HG02763 (cell line): ENCODE measurements around the gene LHPP.

Source experiments
- ATAC-seq: cut with Tn5 transposase; IDR thresholded peaks from one replicate; pipeline ENCODE4 v1.9.1; 2021; ENCODE audit warnings: mild to moderate bottlenecking, moderate library complexity; ENCODE audit not compliant: unreplicated experiment

LHPP gene

DNA sequence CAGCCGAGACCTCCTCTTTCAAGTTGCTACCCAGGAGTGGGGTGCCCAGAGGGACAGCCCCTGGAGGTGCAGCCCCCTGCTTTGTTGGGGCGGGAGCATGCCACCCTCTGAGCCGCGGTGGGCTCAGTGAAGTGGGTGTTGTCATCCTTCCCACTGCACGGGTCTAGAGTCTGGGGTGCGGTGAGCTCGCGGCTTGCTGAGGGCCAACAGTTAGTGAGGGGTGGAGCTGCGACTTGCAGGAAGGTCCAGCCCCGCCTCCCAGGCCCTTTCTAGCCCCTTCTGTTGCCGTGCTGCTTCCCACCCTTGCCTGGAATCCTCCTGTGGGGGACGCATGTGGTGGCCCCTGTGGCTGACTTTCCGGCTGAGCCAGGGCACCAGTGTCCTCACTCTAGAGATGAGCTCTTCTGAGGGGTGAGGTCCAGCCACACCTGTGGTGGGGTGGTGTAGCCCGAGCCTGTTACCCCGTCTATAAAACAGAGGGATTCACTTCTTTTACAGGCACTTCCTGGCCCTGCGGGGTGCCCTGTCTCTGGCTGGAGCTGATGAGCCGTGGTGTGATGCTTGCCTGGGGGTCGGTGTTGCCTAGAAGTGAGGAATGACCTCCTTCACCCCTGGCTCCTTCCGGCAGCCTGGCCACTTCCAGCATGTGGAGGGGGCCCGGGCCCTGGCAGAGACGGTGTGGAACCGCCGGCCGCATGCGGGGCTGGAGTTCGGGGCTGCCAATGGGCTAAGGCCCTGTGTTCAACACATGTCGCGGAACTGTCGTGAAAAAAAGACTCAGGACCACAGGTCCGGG, 154.6 kb downstream of the LHPP start:
- ATAC-seq = no peak

DNA sequence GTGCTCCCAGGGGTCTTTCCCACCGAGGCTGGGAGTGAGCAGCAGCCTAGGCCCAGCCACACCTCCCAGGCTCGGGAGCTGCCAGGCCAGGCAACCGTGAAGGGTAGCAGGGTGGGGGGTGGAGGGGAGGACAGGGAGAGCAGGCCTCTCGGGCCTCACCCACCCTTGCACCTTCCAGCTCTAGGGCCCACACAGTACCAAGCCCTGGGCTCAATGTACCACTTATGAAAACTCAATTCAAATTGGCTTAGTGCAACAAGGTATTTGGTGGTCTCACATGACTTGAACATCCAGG, 155.2 kb downstream of the LHPP start:
- no peak for ATAC-seq

DNA sequence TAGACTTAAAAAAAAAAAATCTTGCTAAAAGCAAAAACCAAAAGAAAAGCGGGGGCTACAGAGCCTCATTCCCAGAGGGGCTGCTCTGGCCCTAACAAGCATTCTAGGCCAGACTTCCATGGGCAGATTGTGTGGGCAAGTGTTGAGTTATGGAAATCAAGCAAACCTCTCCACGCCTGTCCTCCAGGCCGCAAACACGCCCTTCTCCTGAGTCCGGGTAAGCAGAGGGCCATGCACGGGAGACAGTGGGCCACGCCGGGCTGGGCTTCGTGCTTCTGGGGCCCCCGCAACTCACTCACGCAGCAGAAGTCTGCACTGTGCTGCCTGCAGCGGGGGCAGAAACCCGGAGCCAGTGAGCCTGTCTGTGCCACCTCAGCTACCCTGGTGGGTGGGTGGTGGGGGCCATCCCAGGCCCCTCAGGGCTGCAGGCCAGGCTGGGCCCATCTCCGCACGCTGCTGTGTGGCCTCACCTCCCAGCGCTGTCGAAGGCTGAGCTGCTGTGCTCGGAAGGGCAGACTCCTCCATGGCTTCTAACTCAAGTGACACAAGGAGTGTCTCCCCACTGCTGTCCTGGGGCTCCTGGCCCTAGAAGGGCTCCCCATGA, 156.9 kb downstream of the LHPP start:
- ATAC-seq = no peak

- no peak for ATAC-seq
Measured at GRCh38 chr10:124619195-124619594, 157.6 kb downstream of the LHPP start.

DNA sequence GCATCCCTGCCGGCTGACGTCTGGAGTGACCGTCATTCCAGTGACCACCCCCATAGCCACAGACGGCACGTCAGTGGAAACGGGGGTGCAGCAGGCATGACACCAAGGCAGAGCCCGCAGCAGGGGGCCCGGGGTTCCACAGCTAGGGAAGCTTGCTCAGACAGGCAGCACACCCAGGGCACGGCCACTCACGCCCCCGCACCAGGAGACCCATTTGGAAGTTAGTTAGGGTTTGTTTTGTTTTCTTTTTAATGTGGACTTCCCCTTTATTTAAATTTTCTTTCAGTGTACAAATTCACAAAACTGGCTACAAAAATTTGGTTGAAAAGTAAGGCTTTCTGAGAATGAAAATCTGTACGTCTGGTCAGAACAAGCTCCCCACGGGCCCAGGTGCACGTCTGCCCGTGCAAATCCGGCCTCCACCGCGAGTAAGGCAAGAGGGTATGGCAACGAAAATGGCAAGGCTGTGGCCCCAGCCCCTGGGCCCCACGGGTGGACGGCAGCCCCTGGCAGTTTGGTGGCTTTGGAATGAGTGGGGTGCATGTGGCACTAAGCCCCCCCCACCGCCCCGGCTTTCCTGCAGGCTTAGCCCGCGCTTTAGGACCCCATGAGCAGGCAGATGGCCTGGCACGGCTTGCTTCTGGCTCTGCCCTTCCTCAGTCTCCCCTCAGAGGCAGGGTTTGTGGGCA, 158.3 kb downstream of the LHPP start:
- ATAC-seq = peak; percentile 53

DNA sequence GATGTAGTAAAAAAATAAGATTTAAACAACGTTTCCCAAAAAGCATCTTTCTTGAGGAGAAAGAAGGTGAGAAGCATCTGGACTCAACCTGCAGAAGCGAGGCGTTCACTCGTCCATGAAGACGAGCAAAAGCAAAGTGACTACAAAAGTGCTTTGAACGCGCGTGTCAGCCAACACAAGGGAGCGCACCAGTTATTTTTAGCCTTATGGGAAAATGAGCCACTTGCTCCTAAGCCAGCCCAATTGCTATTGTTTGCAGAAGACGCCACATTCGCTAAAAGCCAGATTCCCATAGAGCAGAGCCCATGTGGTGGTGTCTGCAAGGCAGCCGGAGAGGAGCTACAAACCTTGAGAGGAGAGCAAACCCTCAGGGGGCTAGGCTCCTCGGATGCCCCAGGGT, 160.0 kb downstream of the LHPP start:
- no peak for ATAC-seq

- ATAC-seq = no peak
Measured at GRCh38 chr10:124622158-124622557, 160.5 kb downstream of the LHPP start.

GRCh38 chr10:124622866-124623536, 161.4 kb downstream of the LHPP start:
- ATAC-seq = no peak

GRCh38 chr10:124624006-124624405, 162.4 kb downstream of the LHPP start:
- no peak for ATAC-seq

- ATAC-seq = no peak
Measured at GRCh38 chr10:124624466-124624865, 162.8 kb downstream of the LHPP start.

DNA sequence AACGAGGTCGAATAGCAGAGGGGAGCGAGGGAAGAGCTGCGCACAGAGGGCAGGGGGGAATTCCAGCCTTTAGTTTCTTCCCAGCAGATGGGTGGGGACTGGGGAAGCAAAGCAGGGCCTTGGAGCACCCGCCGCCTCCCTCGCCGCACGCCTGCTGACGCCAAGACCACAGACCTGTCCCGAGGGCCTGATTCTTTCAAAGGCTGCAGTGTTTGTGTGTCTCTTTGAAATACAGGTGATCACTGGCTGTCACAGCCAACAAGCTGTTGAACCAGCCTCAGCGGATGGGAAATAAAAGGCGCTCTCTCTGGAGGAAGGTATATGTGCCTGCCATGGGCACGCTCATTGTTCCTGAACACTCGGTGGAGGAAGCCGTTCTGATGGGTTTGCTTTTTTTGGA, 163.3 kb downstream of the LHPP start:
- no peak for ATAC-seq

- no peak for ATAC-seq
Measured at GRCh38 chr10:124625831-124626238, 164.2 kb downstream of the LHPP start.

DNA sequence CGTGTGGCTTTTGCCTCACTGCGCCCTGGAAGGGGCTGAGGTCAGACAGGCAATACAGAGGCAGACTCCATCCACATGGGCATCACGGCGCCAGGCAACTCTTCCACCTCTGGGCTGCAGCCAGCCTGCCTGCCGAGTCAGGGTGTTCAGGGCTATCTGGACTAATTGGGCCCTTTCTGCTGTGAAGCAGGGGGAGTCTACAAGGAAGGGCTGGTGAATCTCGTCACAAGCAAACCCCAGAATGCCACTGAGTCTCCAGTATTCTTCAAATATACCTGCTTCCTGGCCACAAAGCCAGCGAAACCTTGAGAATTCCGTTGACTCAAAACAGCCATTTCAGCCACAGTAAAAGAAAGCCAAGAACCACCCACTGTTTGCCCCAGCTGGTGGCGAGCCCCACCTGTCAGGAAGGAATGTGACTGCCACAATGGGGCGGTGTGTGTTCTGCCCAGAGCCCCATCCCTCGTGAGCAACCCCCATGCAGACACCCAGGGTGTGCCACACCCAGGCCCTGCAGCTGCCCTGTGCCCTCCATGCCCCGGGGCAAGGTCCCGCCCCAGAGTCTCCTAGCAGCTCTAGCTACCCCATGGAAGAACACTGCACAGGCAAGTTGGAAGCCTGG, 165.2 kb downstream of the LHPP start:
- peak; percentile 74 for ATAC-seq

GRCh38 chr10:124627866-124628675, 166.4 kb downstream of the LHPP start:
- ATAC-seq = no peak

- ATAC-seq = no peak
Measured at GRCh38 chr10:124628676-124629021, 167.0 kb downstream of the LHPP start.

- no peak for ATAC-seq
Measured at GRCh38 chr10:124629415-124629814, 167.8 kb downstream of the LHPP start.

DNA sequence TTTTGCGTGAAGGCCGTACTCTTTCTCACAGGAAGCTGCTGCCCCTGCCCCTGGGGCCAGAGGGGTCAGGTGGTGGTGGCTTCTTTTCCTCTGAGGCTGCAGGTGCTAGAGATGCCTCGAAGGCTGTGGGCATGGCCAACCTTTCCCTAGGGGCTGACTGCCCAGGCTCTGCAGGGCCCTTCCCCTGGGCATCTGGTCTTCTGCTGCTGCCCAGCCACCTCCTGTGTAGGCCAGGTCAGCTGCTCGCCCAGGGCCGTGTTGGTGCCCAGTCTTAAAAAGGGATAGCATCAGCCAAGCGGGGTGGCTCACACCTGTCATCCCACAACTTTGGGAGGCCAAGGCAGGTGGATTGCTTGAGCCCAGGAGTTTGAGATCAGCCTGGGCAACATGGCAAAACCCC, 168.2 kb downstream of the LHPP start:
- ATAC-seq = no peak

DNA sequence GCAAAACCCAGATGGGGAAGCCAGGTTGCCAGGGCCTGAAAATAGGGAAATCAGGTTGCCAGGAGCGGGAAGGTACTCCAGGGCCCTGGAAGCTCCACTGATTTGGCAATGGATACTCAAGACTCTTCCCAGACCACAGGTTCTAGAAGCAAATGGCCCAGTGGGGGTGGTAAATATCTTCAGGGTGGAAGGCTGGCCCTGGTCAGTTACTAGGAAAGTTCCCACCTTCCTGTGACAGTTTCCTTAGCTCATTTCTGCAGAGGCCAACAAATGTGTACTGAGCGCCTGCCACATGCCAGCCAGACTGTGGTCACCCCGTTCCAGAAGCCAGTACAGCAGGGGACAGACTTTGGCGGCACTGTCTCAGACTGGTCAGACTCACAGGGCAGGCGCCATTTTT, 168.9 kb downstream of the LHPP start:
- ATAC-seq = no peak

- no peak for ATAC-seq
Measured at GRCh38 chr10:124632064-124632531, 170.5 kb downstream of the LHPP start.

GRCh38 chr10:124632566-124632965, 170.9 kb downstream of the LHPP start:
- ATAC-seq = no peak
